Kidney tubule cell (primary cell): ENCODE data around the gene ITCH.
A peak's percentile ranks its signal among the peaks of the same experiment; 100 is the strongest.

ENCODE experiments used
- DNase-seq: peaks from one replicate; pipeline ENCODE4 v3.0.0-alpha.2; 2018; ENCODE audit warnings: low spot score

The ITCH gene

DNA sequence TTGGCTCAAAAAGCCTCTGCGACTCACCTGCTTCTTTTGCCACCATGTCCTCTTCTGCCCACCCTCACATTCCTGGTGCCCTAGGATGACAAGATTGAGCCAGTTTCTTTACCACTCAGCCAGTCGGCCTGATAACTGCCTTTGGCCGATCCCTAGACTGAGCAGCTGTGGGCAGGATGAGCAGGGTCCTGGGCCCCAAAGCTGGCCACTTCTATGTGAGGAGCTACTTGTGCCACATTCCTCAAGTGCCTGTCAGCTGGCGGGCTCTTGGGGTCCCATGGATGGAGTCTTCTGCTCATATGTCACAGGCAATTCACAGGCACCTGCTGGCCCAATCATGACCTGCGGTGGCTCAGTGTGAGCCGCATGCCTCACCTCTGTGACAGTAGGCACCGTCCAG lies 169.7 kb downstream of the ITCH start:
- no peak for DNase-seq

DNA sequence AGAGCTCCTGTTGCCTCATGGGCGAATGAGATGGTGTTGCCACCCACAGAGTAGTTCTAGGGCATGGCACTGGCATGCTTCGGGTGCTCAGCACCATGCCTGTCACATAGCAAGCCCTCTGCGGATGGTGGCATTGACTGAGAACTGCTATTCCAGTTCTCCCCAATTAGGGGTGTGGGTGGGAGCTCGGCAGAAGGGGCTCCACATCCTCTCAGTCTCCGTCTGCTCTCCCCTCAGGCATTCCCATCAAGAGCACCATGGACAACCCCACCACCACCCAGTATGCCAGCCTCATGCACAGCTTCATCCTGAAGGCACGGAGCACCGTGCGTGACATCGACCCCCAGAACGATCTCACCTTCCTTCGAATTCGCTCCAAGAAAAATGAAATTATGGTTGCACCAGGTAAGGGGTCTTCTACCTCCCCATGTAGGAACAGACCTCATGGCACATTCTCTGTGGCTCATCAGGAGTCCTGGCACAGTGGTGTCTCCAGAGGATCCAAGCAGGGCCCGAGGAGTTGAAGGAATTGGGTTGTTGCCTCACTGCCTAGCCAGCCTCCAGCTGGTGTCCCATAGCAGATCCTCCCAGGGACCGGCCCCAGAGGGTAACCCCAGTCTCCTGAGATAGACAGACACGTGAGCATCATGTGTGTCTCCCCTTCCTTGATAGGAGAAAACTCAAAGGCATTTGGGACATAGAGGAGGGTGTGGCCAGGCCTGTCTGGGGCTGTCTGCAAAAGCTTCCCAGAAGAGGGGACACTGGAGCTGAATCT lies 171.5 kb downstream of the ITCH start:
- DNase-seq, result no peak

DNA sequence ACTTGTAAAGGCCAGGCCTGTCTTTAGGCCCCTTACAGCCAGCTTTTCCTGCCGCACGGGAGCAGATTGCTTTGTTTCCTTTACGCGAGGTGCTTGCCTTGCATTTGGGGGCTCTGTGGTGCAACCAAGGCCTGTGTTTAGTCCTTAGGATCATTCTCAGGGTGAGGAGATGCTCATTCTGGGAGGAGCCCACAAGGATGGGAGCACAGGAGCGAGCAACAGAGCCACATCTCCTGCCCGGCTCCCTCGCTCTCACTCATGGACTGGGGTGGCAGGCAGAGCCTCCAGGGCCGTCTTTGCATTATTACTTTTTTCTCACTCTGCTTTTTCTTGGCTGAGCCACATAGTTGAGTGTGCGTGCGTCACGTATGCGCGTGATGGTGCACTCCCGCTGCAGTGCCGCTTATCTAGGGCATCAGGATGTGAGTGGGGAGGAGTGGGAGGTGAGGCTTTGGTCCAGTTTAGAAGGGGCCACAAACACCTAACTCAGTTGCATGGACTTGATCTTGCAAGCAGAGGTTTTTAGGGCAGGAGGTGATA lies 172.3 kb downstream of the ITCH start:
- DNase-seq, result no peak

DNA sequence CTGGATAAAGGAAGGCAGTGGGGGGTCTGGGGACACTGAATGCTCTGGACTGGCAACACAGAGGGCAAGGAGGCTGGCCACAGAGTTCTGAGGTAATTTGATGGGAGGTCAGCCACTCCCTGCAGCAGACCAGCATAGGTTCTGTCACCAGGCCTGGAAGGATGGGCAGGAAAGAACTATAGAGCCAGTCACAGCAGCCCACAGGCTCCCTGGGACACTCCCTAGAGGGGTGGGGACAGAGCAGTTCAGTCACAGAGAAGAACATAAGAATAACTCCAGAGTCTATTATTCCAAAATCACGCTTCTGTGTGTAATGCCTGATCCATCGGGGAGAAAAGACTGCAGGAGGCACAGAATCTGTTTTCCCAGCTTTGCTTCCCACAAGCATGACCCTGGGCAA lies 172.8 kb downstream of the ITCH start:
- no peak for DNase-seq

DNA sequence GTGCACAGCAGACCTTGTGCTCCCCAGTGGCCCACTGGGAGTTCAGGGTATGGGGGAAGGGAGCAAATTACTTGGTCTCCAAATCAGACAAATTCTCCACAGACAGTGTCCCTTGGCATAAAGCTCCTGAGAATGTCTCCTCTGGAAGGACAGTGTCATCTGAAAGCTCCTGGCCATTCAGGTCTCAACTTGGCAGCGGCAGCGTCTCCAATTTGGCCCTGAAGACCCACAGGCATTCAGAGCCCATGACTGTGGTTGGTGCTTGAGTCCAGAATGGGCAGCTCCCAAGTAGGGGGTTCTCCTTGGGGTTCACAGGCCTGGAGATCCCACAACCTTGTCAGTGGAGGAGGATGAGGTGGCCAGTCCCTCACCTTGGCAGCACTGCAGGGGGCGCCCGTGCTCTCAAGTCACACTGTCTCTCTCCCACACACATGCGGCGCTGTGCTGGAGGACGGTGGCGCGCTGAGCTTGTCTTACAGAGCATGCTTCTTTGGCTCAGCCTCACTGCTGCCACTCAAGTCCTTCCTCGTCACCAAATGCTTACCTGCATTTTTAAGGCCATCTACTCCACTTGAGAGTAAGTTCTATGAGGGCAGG lies 173.8 kb downstream of the ITCH start:
- DNase-seq, result no peak

DNA sequence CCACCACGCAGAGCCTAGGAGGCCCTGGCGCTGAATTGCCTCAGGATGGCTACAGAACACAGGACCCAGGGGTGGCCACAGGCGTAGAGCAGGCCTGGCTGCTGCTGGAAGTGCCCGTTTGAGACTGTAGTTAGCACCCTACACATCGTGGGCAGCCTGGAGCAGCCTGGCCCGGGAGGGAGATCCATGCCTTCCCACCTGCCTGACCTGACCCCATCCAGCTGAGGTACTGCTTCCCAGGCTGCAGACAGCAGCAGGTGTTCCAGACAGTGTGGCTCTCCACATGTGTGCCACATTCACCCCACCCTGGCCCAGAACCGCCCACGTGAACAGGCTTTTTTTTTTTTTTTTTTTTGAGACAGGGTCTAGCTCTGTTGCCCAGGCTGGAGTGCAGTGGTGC lies 174.6 kb downstream of the ITCH start:
- DNase-seq, result no peak

DNA sequence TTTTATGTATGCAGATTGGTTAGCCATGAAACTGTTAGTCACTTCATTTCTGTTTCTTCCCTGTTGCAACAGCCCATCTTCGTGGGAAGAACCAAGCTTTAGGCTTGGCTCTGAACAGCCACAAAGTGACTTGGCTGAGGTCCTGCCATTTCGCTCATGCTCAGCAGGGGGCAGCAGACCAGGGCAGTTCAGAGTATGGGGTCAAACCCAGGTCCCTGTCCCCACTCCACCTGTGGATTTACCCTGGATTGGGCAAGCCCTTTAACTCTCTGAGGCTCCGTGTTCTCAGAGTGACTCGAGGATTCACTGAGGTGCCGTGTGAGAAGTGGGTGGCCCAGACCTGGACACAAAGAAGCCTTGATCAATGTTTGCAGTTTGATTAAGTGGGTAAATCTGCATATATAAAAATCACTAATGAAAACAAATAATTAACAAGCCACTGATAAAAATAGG lies 175.6 kb downstream of the ITCH start:
- peak; percentile 39 for DNase-seq

DNA sequence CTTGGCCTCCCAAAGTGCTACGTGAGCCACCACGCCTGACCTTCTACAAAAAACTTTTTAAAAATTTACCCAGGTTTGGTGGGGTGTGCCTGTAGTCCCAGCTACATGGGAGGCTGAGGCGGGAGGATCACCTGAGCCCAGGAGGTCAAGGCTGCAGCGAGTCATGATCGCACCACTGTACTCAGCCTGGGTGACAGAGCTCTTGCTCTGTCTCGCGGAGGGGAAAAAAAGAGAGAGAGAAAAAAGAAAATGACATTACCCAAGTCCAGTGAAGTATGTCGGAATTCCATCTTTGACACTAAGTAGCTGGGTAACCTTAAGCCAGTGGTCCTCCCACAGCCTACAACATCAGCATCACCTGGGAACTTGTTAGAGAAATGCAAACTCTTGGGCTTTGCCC lies 176.7 kb downstream of the ITCH start:
- no peak for DNase-seq

DNA sequence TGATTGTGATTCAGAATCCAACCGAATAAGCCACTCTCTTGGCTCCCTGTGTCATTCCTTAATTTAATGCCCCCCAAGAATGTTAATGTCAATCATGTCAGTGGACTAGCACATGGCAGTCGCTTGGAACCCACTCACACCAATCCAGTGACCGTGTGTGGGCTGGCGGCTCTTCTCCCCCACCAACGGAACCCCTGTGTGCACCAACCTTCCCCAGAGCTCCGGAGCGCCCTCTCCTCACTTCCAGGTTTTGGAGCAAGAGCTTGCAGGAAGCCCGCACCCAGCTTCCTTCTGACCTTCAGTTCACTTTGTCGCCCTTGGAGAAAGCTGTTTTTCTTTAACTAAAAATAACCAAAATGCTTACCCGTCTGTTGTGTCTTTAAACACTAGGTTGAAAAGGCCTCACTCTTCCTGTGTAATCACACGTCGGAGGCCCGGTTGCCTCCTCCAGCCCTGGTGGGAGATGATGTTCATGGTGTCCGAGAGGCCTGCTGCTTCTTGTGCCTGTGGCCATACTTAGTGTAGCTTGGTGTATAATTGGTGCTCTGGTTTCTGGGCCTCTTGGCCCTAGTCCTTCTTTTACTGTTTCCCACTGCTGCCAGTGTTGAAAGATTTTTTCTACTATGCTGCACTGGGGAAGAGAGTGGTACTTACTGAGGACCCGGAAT lies 177.7 kb downstream of the ITCH start:
- DNase-seq, result no peak

DNA sequence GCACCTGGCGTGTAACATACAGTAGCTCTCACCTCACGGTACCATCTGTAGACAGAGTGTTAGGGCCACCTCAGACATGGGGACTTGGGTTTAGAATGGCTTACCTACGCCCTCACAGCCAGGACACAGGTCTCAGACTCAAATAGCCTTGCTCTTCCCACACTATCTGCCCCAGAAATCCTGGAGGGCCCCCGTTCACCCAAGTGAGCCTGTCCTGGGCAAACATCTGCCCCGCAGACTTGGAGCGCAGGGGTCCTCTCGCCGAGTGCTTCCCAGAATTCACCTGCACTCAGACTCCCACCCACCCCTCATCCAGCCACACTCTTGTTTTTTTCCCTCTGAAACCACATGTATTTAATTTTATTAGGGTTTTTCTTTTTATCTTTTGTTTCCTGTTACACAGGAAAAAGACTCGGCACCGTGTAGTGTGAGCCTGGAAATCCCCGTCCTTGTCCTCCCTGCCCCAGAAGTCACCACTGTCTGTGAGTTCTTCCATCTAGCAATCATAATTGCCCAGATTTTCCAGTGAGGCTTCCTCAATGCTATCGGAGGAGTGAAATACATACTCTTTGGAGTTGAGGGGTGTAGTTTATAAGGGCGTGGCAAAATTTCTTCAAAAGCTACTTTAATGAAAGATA lies 178.3 kb downstream of the ITCH start:
- DNase-seq, result no peak

DNA sequence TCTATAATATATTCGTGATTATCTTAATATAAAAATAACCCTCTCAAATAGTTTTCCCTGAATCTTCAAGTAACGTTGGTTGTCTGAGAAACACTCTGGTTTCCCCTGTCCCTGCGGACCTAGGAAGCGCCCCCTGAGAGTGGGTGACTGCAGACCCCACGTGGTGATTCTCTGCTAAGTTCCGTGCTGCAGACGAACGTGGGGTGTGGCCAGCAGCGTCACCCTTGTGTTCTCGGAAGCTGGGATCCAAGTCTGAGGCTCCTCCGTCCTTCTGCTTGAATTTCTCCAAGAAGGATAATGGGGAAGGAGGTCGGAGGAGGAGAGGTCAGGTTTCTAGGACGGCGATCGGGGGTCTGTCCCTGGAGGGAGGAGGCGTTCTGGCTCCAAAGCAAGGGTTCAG lies 178.8 kb downstream of the ITCH start:
- DNase-seq, result no peak

DNA sequence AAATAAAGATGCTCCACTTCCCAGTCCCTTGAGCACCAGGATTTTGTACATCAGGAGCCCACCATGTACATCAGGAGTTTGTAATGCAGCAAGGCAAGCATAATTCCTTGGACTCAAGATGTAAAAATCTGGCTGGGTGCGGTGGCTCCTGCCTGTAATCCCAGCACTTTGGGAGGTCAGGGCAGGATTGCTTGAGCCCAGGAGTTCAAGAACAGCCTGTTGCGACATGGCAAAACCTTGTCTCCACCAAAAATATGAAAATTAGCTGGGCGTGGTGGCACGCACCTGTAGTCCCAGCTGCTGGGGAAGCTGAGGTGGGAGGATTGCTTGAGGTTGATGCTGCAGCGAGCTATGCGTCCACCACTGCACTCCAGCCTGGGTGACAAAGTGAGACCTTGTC lies 179.4 kb downstream of the ITCH start:
- DNase-seq, result no peak

DNA sequence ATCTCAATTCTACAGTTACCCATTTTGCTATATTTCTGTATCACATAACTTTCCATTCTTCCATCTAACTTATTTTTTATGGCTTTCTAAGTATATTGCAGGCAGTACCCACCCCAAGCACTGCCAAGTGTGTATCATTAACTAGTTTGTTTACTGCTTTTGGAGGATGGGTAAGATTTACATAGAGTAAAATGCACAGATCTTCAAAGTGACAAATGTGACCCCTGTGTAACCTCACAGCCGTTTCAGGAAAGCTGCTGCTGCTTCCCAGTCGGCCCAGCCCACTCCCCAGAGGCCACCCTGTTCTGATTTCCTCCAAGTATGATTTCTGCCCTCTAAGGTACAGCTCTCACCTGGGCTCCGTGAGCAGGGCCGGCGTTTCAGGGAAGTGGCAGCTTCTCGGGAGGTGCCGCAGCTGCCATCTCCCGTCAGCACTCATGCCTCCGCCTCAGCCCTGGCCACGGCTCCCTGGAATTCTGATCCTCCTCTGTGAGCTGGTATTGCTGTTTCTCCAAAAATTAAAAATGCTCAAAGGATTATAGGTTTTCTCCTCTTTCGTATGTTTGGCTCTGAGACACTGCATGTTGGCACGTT lies 180.5 kb downstream of the ITCH start:
- DNase-seq, result no peak

DNA sequence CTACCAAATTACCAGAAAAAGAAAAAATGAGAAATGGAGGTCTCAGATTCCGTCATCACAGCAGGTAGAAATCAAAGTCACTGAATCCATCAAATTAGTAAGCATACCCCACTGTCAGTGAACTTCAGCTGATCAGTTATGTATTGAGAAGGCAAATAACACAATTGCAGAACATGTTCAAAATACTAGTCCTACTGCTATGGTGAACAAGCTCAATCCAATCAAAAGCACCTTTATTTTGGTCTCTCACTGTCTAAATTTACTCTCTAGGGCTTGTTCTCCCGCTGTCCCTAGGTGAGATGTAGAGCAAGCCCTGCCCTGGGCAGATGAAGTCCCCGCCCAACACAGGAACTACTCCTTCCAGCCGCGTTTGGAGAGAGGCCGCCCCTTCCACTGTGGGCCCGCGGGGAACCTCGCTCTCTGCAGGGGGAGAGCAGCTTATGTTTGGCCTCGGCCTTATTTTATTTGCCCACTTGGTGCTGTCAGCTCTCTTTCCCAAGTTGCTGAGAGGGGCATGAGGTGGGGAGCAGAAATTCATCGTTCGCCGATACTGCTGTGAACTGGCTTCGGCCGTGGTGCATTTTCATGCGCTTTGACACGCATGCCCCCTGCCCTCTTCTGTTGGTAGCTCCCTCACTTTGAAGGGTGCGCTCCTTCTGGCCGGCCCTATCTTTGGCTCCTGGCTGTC lies 181.2 kb downstream of the ITCH start:
- DNase-seq, result no peak

DNA sequence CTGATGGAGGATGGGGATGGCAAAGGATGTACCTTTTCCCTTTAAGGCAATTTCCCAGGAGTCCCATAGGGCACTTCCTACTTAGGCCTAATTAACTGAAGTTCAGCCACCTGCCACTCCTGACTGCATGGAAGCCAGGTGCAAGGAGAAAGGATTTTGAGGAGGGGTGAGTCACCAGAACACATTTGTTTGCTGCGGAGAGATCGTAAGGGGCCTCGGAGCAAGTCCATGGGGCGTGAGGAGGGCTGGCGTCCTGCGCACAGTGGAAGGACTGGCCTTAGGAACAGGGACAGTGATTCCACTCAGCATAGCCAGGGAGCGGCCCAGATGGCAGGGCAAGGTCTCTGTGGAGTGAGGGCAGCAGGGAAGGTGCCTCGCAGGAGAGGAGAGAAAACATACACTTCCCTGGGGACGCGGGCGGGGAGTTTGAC lies 183.7 kb downstream of the ITCH start:
- no peak for DNase-seq

DNA sequence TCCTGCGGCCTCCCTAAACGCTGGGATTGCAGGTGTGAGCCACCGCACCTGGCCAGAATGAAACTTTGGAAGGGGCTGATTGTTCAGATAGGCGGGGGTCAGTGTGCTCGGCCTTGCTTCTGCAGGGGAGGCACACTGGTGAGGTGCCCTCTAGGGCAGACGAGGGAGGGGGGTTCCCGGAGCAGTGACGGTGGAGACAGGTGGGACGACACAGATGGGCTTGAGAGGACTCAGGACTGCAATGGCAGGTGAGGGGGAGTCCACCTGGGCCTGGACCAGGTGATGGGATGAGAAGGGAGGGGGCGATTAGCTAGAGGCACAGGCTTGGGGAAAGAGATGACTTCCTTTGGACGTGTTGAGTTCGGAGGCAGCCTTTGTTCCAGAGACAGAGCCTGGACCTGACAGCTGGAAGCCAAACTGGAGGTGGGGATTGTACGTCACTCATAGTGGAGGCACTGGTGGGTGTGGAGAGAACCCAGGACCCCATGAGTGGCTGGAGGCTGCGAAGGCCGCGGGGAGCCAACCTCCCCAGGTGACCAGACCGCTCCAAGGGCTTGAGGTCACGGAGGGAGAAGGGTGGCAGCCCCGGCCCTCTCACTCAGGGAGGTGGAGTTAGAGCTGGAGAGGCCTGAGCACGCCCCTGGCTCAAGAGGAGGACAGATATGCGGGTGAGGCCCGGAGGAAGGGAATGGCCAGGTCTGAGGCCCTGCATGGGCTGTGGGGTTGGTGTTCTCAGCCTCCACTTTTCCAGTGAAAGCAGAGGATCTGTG lies 185.0 kb downstream of the ITCH start:
- no peak for DNase-seq

DNA sequence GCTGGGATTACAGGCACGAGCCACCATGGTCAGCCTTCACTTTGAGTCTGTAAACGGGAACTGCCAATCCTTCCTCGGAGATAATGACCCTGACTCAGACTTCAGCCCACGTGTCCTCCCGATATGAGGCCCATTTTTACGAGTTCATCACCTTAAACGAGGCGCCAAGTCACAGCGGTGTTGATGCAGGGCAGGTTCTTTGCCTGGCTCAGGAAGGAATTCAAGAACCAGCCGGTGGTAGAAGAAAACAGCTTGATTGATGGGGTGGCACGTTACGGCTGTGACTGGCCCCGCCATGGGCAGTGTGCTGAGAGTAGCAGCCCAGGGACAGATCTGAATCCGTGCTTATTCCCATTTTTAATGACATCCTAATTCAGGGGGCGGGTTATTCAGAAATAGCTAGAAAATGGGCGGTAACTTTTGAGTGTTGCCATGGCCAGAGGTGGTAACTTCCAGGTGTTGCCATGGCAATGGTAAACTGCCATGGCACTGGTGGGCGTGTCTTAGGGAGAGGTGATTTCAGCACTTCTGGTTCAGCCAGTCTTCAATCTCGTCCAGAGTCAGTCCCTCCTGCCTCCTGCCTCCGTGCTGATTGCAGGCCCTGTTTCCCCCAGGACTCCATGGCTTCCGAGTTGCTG lies 186.3 kb downstream of the ITCH start:
- peak; percentile 59 for DNase-seq

DNA sequence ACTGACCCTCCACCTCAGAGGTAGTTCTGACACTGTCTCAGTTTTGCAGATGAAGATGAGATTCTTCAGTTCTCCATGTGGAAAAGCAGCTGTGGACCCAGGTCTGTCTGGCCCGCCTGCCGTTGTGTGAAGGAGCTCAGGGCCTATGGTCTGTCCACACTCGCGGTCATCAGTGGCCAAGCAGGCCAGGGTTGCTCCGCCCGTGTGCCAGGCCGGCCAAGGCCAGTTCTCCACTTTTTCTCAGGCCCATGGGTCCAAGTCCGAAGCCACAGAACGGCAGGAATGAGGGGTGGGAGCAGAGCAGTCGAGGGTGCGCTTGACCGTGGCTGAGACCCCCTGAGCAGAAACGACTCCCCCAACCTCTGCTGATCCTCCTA lies 186.8 kb downstream of the ITCH start:
- no peak for DNase-seq

DNA sequence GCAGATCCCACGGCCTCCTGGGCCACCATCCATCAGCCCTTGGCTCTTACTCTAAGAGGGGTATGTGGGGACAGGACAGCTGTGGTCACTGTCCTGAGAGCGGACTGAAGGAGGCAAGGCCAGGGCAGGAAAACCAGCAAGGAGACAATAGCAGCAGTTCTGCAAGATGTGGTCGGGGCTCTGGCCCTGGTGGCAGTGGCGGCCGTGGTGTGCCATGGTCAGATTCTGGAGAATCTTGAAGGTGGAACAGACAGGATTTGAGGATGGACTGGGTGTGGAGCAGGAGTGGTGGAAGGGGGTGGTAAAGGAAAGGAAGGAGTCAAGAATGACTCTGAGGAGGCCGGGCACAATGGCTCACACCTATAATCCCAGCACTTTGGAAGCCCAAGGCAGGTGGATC lies 189.5 kb downstream of the ITCH start:
- no peak for DNase-seq

DNA sequence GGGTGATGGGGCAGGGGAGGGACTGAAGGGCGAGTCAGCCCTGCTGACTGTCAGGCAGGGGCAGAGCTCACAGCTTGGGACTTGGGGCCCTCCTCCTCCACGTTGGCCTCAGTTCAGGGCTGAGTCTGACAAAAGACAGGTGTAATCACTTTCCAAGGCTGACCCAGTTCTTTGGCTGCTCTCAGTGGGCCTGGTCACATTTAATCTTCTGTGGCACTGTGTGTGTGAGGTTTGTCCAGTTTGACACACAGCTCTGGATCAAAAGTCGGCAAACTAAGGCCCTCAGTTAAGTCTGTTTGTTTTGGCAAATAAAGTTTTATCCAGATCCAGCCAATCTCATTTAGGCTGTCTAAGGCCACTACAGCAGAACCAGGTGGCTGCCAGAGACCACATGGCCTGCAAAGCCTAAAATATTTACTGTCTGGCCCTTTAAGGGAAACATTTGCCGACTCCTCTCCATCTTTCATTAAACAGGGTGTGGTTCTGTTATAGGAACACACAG lies 190.3 kb downstream of the ITCH start:
- DNase-seq, result no peak
